ENCODE measurements around the gene WDR45B.
A peak's percentile ranks its signal among the peaks of the same experiment; 100 is the strongest.

The WDR45B gene

GRCh38 chr17:82648165-82648668, at the start of gene WDR45B:
TSS of gene WDR45B (minus strand) at chr17:82648444. CDS start at chr17:82648340, 104 bp downstream.
- peak; percentile 86 for DNase-seq

DNA sequence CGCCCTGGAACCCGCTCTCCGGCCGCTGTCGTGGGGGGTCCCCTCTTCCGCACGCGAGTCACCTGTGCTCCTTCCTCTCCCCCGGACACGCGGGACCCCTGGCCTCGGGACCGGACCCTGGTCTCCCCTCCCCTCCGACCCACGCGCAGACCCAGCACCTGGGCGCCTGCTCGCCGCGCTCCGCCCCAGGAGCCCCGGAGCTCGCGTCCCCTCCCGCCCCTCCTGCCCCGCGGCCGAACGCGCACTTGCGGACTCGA, 49.5 kb upstream of the WDR45B start:
- no peak for DNase-seq

GRCh38 chr17:82696916-82697807, 48.9 kb upstream of the WDR45B start:
- no peak for DNase-seq

DNA sequence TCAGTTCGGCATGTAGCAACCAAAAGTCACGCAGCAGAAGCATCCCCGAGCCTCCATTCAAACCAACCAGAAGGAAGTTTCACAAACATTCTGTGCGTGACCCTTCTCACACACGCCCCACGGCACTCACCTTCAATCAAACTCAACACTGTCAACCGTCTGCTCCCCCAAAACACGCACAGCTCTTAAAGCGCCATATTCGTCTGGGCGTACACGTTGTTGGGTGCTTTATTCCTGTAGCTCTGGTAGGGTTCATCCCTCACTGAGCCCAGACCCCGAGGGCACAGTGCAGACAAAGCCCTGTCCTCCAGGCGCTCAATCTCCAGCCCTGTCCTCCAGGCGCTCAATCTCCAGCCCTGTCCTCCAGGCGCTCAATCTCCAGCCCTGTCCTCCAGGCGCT, 48.0 kb upstream of the WDR45B start:
- DNase-seq = no peak

DNA sequence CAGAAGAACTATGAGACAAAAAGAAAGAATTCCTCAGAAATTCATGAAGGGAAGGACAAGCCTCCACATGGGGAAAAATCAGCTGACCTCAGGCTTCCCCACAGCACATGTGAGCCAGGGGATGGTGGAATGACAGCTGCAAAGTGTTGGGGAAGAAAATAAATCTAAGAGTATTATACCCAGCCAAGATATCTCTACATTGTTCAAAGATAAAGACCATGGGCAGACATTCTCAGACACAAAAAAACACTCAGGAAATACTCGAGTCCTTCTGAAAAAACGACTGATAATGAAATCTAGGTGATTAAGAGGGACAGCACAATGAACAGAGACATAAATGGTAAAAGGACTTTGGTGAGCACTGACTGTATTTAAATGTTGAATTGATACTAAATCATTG, 46.4 kb upstream of the WDR45B start:
- DNase-seq = no peak

GRCh38 chr17:82693168-82693867, 45.1 kb upstream of the WDR45B start:
- no peak for DNase-seq

- DNase-seq = no peak
Measured at GRCh38 chr17:82692268-82692667, 44.0 kb upstream of the WDR45B start.

GRCh38 chr17:82691714-82692113, 43.5 kb upstream of the WDR45B start:
- no peak for DNase-seq

- no peak for DNase-seq
Measured at GRCh38 chr17:82690786-82691489, 42.7 kb upstream of the WDR45B start.

DNA sequence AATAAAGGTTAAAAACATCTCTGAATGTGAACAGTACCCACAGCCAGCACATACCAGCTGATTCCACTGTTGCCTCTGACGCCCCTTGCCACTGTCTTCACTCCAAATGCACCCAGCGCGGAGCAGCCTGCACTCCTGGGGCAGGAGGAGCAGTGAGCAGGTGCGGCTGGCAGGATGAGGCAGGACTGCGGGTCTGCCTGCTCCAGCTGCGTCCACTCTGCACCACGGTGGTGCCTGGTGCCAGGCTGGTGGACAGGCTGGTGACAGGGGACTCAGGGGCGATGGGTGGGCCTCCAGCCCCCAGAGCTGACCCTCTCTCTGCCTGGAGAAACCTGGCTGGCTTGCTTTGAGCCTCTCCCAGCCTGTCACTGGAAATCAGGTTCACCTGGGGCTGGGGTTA, 40.8 kb upstream of the WDR45B start:
- no peak for DNase-seq

DNA sequence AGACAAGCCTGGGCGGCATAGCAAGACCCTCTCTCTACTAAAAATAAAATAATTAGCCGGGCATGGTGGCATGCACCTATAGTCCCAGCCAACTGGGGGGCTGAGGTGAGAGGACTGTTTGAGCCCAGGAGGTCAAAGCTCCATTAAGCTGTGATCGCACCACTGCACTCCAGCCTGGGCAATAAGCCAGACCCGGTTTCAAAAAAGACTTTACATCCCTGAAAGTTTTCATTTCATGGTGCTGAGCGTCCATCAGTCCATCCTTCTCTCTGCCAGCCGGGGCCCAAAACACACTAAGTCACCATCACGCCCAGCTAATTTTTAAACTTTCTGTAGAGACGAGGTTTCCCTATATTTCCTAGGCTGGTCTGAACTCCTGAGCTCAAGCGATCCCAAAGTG, 39.6 kb upstream of the WDR45B start:
- DNase-seq = no peak

DNA sequence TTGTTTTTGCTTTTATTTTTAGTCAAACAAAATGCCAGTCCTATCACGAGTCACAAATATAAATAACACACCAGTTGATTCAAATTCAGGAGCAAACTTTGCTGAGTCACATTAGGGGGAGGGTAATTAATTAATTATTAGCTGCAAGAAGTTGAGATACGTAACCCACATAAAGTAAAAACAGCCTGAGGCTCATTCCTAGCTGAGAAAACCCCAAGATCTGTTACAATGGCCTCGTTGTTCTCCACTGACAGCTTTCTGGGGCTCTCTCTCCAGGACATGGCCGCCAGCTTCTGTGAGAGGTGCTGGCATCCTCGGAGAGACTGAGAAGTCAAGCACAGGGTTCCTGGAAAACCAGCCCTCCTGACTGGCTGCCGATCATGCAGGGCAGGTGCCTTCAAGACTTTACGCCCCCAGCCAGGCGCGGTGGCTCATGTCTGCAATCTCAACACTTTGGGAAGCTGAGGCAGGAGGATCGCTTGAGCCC, 39.2 kb upstream of the WDR45B start:
- no peak for DNase-seq

GRCh38 chr17:82686366-82687324, 38.4 kb upstream of the WDR45B start:
- no peak for DNase-seq

DNA sequence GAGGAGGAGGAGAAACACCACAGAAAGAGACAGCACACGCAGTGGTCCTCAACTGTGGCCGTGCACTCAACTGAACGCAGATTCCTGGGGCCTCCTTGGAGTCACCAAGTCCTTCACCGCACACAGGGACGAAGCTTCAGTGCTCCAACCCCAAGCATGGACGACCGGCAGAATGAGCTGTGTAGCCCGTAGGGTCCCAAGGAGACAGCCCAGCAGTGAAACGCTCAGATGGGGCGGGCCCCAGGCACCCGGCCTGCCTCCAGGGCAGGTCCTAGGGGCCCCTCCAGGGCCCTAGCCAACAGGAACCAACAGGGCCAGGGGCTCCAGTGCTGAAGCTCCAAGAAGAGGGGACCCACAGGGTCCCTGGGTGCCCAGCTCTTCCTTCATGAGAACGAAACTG, 37.0 kb upstream of the WDR45B start:
- no peak for DNase-seq

GRCh38 chr17:82684228-82684841, 36.1 kb upstream of the WDR45B start:
- DNase-seq = no peak

DNA sequence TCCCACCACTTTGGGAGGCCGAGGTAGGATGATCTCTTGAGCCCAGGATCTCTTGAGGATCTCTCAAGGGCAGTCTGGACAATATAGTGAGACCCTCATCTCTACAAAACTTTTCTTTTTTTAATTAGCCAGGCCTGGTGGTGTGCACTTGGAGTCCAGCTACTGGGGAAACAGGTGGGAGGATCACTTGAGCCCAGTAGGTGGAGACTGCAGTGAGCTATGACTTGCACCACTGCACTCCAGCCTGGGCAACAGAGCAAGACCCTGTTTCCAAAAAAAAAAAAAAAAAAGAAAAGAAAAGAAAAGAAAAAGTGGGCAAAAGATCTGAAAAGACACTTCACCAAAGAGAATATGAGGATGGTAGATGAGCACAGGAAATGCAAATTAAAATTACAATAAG, 35.3 kb upstream of the WDR45B start:
- no peak for DNase-seq

GRCh38 chr17:82681547-82681946, 33.3 kb upstream of the WDR45B start:
- DNase-seq = no peak

DNA sequence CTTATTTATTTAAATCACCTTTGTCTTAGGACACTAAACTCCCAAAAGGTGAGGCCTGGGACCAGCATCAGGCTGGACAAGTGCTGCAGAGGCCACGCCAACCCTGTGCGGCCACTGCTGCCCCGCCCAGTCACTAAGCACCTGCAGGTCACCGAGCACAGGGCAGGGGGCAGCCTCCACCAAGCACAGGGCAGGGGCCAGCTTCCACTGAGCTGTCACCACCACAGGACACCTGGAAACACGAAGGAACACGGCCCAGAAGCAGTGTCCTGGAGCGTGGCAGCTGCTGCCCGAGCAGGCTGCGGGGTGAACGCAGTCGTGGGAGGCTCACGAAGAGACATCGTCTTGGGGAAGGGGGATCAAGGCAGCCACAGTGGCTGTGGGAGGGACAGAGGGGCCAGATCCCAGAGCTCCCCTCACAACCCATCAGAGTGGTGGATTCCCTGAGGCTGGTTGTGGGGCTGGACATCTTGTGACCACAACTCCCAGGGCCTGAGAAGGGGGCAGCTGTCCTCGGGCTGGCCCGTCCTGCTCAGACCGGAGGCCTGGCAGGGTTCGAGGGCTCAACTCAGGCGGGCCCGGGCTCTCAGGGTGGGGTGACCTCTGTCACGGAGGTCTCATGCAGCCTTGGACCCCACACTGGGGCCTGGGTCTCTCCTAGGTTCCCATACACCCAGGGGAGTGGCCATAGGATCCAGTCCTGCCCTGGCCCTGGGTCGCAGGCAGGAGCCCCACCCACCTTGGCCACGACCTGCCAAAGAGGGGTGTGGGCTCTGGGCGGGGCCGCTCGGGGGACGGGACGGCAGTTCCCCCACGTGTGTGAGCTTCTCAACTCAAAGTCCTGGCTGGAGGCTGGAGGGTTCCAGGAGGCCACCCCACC, 31.6 kb upstream of the WDR45B start:
- DNase-seq = no peak

DNA sequence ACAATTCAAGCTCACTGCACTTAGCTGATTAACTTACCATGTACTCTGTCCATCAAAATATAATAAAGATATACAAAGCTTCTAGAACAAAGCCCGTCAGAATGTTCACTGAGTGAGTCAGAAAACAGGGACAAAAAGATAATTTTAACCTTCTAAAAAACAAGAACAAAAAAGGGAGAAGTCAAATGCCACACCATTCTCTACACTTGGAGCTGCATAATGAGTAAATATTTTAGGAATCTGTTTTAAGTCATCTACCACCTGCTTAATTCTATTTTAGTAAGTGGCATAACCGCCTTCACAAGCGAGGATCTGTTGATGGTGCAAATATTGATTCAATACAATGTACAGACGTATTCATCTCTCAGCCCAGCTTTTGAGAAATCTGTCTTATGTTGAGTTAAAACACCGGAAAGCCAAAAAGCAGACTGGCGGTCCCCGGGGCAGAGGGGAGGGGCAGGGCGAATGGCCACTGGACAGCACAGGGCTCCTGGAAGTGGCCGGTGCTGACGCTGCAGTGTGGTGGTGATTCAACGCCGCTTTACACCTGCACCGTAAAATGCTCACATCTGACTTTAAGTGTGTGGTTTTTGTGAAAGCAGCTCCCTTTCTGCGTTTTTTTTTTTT, 30.1 kb upstream of the WDR45B start:
- no peak for DNase-seq

DNA sequence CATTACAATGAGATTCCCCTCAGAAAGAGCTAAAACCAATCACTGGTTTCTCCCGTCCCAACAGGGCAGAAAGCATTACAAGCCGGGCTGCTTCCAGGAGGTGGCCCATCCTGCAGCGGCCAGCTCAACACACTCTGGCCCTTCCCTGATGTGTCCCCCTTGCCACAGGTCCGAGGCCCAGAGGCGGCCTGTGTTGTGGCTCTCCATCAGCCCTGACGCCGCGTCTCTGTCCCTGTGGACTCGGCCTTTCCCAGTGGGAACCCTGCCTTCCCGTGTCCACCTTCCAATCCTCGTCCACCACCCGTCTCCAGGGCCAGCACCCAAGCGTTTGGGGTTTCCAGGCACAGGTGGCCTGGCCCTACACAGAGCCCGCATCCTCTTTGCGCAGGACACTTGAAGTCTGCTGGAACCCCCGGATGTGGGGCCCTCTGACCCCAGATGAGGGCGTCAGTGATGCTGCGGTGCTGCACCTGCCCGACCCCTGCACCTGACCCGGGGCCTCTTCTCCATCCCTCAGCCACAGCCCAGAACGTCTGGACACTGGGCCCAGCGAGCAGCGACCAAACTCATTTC, 29.2 kb upstream of the WDR45B start:
- DNase-seq = no peak
